ENCODE results near the gene SLC2A9. TPM values are rescaled to one million over a fixed set of nuclear protein-coding genes. Genes with fewer than 3 reads are reported as not detected.
"Not testable (repeated sequence)": the region's sequence is repeated elsewhere in the genome, so short reads cannot be mapped to it uniquely, and the experiment has no call there.

SLC2A9 gene
- total RNA-seq, 1 experiment from 2014 or later: 1.9 TPM

GRCh38 chr4:9927341-9928007 lies 93.8 kb downstream of the SLC2A9 start:
- peak; percentile 9 for DNase-seq (ENCODE audit: low spot score)

GRCh38 chr4:9926586-9926985 lies 94.7 kb downstream of the SLC2A9 start:
- DNase-seq (ENCODE audit: low spot score): no peak

GRCh38 chr4:9925750-9926439 lies 95.4 kb downstream of the SLC2A9 start:
- DNase-seq (ENCODE audit: low spot score): no peak

- no peak for DNase-seq (ENCODE audit: low spot score)
Observed at GRCh38 chr4:9924750-9925149, 96.5 kb downstream of the SLC2A9 start.

- no peak for DNase-seq (ENCODE audit: low spot score)
Observed at GRCh38 chr4:9923195-9923812, 98.0 kb downstream of the SLC2A9 start.

GRCh38 chr4:9921326-9921725 lies 100.0 kb downstream of the SLC2A9 start:
- no peak for DNase-seq (ENCODE audit: low spot score)

- no peak for DNase-seq (ENCODE audit: low spot score)
Observed at GRCh38 chr4:9920029-9920428, 101.3 kb downstream of the SLC2A9 start.

GRCh38 chr4:9919047-9919446 lies 102.2 kb downstream of the SLC2A9 start:
- DNase-seq (ENCODE audit: low spot score): no peak

- DNase-seq (ENCODE audit: low spot score): no peak
Observed at GRCh38 chr4:9918484-9918883, 102.8 kb downstream of the SLC2A9 start.

- no peak for DNase-seq (ENCODE audit: low spot score)
Observed at GRCh38 chr4:9916937-9917336, 104.4 kb downstream of the SLC2A9 start.

GRCh38 chr4:9916346-9916745 lies 105.0 kb downstream of the SLC2A9 start:
- DNase-seq (ENCODE audit: low spot score): no peak

- DNase-seq (ENCODE audit: low spot score): no peak
Observed at GRCh38 chr4:9913846-9914245, 107.5 kb downstream of the SLC2A9 start.

- DNase-seq (ENCODE audit: low spot score): no peak
Observed at GRCh38 chr4:9906996-9907395, 114.3 kb downstream of the SLC2A9 start.

- DNase-seq (ENCODE audit: low spot score): no peak
Observed at GRCh38 chr4:9904976-9905587, 116.2 kb downstream of the SLC2A9 start.

- no peak for DNase-seq (ENCODE audit: low spot score)
Observed at GRCh38 chr4:9903317-9903716, 118.0 kb downstream of the SLC2A9 start.

- DNase-seq (ENCODE audit: low spot score): no peak
Observed at GRCh38 chr4:9901257-9901656, 120.0 kb downstream of the SLC2A9 start.

- not testable (repeated sequence) for DNase-seq (ENCODE audit: low spot score)
Observed at GRCh38 chr4:9900633-9901032, 120.7 kb downstream of the SLC2A9 start.

- no peak for DNase-seq (ENCODE audit: low spot score)
Observed at GRCh38 chr4:9899306-9900055, 121.8 kb downstream of the SLC2A9 start.

GRCh38 chr4:9898596-9899305 lies 122.5 kb downstream of the SLC2A9 start:
- peak; percentile 49 for DNase-seq (ENCODE audit: low spot score)

GRCh38 chr4:9895333-9895705 lies 126.0 kb downstream of the SLC2A9 start:
- DNase-seq (ENCODE audit: low spot score): no peak

Measured in HT-29 (cell line).